Osteoblast (primary cell): ENCODE results near the gene RPS4Y2. TPM values are rescaled to one million over a fixed set of nuclear protein-coding genes. Genes with fewer than 3 reads are reported as not detected.

ENCODE experiments used
- DNase-seq: peaks from one replicate; pipeline ENCODE4 v3.0.0; 2011; ENCODE audit warnings: low spot score, mixed read lengths; ENCODE audit not compliant: insufficient read length; ENCODE audit errors: missing footprints
- H2AFZ ChIP-seq: 2 replicates; pipeline ENCODE4 v1.6.0; 2011; ENCODE audit warnings: mild to moderate bottlenecking, low read length
- H3K27ac ChIP-seq: 2 replicates; pipeline ENCODE4 v1.5.1; 2011; ENCODE audit warnings: mild to moderate bottlenecking, low read depth, low read length, moderate library complexity
- H3K27me3 ChIP-seq: 2 replicates; pipeline ENCODE4 v1.6.0; 2012; ENCODE audit warnings: mild to moderate bottlenecking, control low read depth, inconsistent platforms, low read length, moderate library complexity; ENCODE audit not compliant: insufficient read depth
- H3K36me3 ChIP-seq: 2 replicates; pipeline ENCODE4 v1.5.1; 2011; ENCODE audit warnings: mild to moderate bottlenecking, low read length, control low read depth, moderate library complexity; ENCODE audit not compliant: insufficient read depth
- H3K4me1 ChIP-seq: 2 replicates; pipeline ENCODE4 v1.5.1; 2011; ENCODE audit warnings: mild to moderate bottlenecking, low read length, control low read depth, moderate library complexity; ENCODE audit not compliant: insufficient read depth
- H3K4me2 ChIP-seq: 2 replicates; pipeline ENCODE4 v1.6.0; 2011; ENCODE audit warnings: mild to moderate bottlenecking, low read length; ENCODE audit not compliant: insufficient read depth
- H3K4me3 ChIP-seq: fragments of 200-600 bp; sonication (generic); 3 replicates; pipeline ENCODE4 v1.5.1; 2012; ENCODE audit warnings: mild to moderate bottlenecking, low read length, inconsistent platforms; ENCODE audit not compliant: insufficient read depth
- H3K79me2 ChIP-seq: 2 replicates; pipeline ENCODE4 v1.6.0; 2012; ENCODE audit warnings: mild to moderate bottlenecking, low read length, control low read depth, inconsistent platforms; ENCODE audit not compliant: insufficient read depth
- H3K9me3 ChIP-seq: 2 replicates; pipeline ENCODE4 v1.5.1; 2011; ENCODE audit warnings: low read depth, low read length, control low read depth
- H4K20me1 ChIP-seq: 2 replicates; pipeline ENCODE4 v1.6.0; 2012; ENCODE audit warnings: mild to moderate bottlenecking, low read length, control low read depth; ENCODE audit not compliant: insufficient read depth
- CTCF ChIP-seq: IDR thresholded peaks from 2 replicates; pipeline ENCODE4 v1.5.1; 2011; ENCODE audit warnings: mild to moderate bottlenecking, low read depth, low read length, moderate library complexity; ENCODE audit errors: extremely low read depth
- total RNA-seq: library from RNA; depleted of rRNA; stranded (reverse); fragments of >200 nt; gene quantifications from 2 replicates; pipeline ENCODE4 v1.2.3, GENCODE V29; 2012

Gene RPS4Y2
- total RNA-seq, 1 donor: not detected

DNA sequence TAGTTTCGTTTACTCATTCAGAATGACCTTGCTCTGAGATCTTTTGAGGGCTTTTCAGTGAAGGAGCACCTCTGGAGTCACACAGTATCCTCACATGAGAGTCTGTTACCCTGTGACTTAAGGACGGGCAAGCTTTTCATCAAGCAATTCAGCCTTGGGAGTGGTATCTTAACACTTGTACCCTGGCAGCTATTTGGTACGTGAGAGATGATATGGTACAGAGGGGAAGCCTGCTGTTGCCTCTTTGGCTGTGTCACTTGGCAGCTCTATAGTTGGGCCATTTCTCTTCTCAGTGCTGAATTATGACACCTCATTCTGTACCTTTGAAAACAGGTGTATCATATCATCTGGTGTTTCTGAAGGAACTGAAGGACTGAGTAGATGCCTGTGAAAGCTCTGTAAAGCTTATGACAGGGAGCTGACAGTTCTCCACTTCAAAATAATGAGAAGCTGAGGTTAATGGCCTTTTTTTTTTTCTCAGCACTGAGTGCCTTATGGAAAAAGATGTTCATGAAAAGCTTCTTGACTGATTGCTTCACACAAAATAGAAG lies 24.3 kb downstream of the RPS4Y2 start:
- Histone ChIP-seq H2AFZ (no peak overlapping the region), H4K20me1 (no peaks in the 10 kb centered on the region), H3K9me3 (no peaks in the 10 kb centered on the region), H3K27ac (no peak overlapping the region), H3K4me3 (no peak overlapping the region), H3K36me3 (no peaks in the 10 kb centered on the region), H3K4me2 (no peak overlapping the region), H3K79me2 (no peaks in the 10 kb centered on the region), H3K4me1 (no peaks in the 10 kb centered on the region), H3K27me3 (no peaks in the 10 kb centered on the region)
- DNase-seq: no peak
- no peak for TF ChIP-seq CTCF

DNA sequence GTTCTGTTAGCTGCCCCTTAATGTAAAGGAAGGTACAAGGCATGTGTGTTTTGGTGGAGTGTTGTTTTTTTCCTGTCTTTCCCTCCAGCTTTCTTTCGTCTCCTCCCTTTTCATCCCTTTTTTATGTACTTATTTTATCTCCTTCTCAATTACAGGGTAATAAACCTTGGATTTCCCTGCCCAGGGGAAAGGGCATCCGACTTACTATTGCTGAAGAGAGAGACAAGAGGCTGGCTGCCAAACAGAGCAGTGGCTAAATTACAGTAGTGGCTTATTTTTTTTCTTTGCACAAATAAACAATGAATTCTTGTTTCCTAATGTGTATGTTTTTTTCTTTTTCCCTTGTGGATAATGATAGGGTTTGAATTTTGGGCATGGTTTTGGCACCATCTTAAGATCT lies 24.9 kb downstream of the RPS4Y2 start:
- Histone ChIP-seq H3K4me3 (no peak overlapping the region), H3K4me2 (no peak overlapping the region), H3K36me3 (no peaks in the 10 kb centered on the region), H3K4me1 (no peaks in the 10 kb centered on the region), H3K27ac (no peak overlapping the region), H3K9me3 (no peaks in the 10 kb centered on the region), H3K79me2 (no peaks in the 10 kb centered on the region), H2AFZ (no peak overlapping the region), H4K20me1 (no peaks in the 10 kb centered on the region), H3K27me3 (no peaks in the 10 kb centered on the region)
- no peak for TF ChIP-seq CTCF
- no peak for DNase-seq

GRCh38 chrY:20781408-20781807 lies 25.5 kb downstream of the RPS4Y2 start:
- Histone ChIP-seq H4K20me1 (no peaks in the 10 kb centered on the region), H3K4me3 (no peak overlapping the region), H2AFZ (no peak overlapping the region), H3K4me2 (no peak overlapping the region), H3K36me3 (no peaks in the 10 kb centered on the region), H3K27me3 (no peaks in the 10 kb centered on the region), H3K4me1 (no peaks in the 10 kb centered on the region), H3K79me2 (no peaks in the 10 kb centered on the region), H3K27ac (no peak overlapping the region), H3K9me3 (no peaks in the 10 kb centered on the region)
- TF ChIP-seq CTCF: no peak
- no peak for DNase-seq

GRCh38 chrY:20784965-20785364 lies 29.1 kb downstream of the RPS4Y2 start:
- Histone ChIP-seq H3K79me2 (no peaks in the 10 kb centered on the region), H3K4me3 (no peak overlapping the region)
- no peak for DNase-seq

More at GRCh38 chrY:20784965-20785364, 29.1 kb downstream of the RPS4Y2 start:
- no peaks in the 10 kb centered on the region for H3K27me3 ChIP-seq
- H3K4me2 ChIP-seq: no peak overlapping the region
- no peak overlapping the region for H3K27ac ChIP-seq
- H2AFZ ChIP-seq: no peak overlapping the region
- H3K9me3 ChIP-seq: no peaks in the 10 kb centered on the region
- H3K4me1 ChIP-seq: no peaks in the 10 kb centered on the region
- no peak for TF ChIP-seq CTCF
- H3K36me3 ChIP-seq: no peaks in the 10 kb centered on the region
- H4K20me1 ChIP-seq: no peaks in the 10 kb centered on the region
